Fibroblast of lung (primary cell): Measurements from ENCODE around the gene IFI16. TPM values are rescaled to one million over a fixed set of nuclear protein-coding genes. Genes with fewer than 3 reads are reported as not detected.
A peak's percentile ranks its signal among the peaks of the same experiment; 100 is the strongest.

Experiments used
- DNase-seq, 2 donors: peaks; one replicate each; pipeline versions ENCODE4 v3.0.0 to v3.0.0-alpha.2; 2010; ENCODE audit warnings: low read depth in 2 of 2
- H2AFZ ChIP-seq: 2 replicates; pipeline ENCODE4 v1.5.1; 2012; ENCODE audit warnings: low read length, control low read depth, inconsistent platforms
- H3K27ac ChIP-seq: 2 replicates; pipeline ENCODE4 v1.5.1; 2011; ENCODE audit warnings: low read length, control low read depth; ENCODE audit not compliant: insufficient read depth
- H3K27me3 ChIP-seq: 2 replicates; pipeline ENCODE4 v1.5.1; 2011; ENCODE audit warnings: mild to moderate bottlenecking, low read length; ENCODE audit not compliant: control insufficient read depth, insufficient read depth
- H3K36me3 ChIP-seq: 2 replicates; pipeline ENCODE4 v1.5.1; 2011; ENCODE audit warnings: low read length; ENCODE audit not compliant: control insufficient read depth, insufficient read depth
- H3K4me1 ChIP-seq: 2 replicates; pipeline ENCODE4 v1.5.1; 2011; ENCODE audit warnings: low read length; ENCODE audit not compliant: control insufficient read depth, insufficient read depth; ENCODE audit errors: extremely low read depth
- H3K4me2 ChIP-seq: 2 replicates; pipeline ENCODE4 v1.5.1; 2011; ENCODE audit warnings: low read length, control low read depth; ENCODE audit not compliant: insufficient read depth; ENCODE audit errors: extremely low read depth
- H3K4me3 ChIP-seq, 4 experiments: fragments of 200-600 bp in 1 of 4; sonication (generic) in 1 of 4; replicated peaks in 1 of 4; 2 replicates each; pipeline ENCODE4 v1.5.1; 2011 to 2016; ENCODE audit warnings: low read length in 4 of 4, low read depth in 3 of 4, mild to moderate bottlenecking in 3 of 4, control low read depth in 2 of 4, inconsistent platforms in 1 of 4, mixed read lengths in 1 of 4; ENCODE audit not compliant: insufficient read depth in 1 of 4; ENCODE audit errors: control extremely low read depth in 1 of 4
- H3K79me2 ChIP-seq: 2 replicates; pipeline ENCODE4 v1.5.1; 2012; ENCODE audit warnings: mild to moderate bottlenecking, low read length, inconsistent platforms; ENCODE audit not compliant: control insufficient read depth, insufficient read depth
- H3K9ac ChIP-seq: 2 replicates; pipeline ENCODE4 v1.5.1; 2011; ENCODE audit warnings: mild to moderate bottlenecking, low read length, control low read depth; ENCODE audit not compliant: insufficient read depth
- H3K9me3 ChIP-seq: 2 replicates; pipeline ENCODE4 v1.5.1; 2012; ENCODE audit warnings: low read depth, low read length; ENCODE audit not compliant: control insufficient read depth, insufficient read depth
- H4K20me1 ChIP-seq: 2 replicates; pipeline ENCODE4 v1.5.1; 2011; ENCODE audit warnings: low read length; ENCODE audit not compliant: control insufficient read depth, insufficient read depth; ENCODE audit errors: extremely low read depth
- CTCF ChIP-seq, 2 donors: IDR thresholded peaks in 1 of 2; conservative IDR thresholded peaks in 1 of 2; 1 replicate in 1 of 2; 2 replicates in 1 of 2; pipeline ENCODE4 v1.5.1; 2011 to 2012; ENCODE audit warnings: low read length in 2 of 2, control low read depth in 1 of 2, inconsistent platforms in 1 of 2, low read depth in 1 of 2, mild to moderate bottlenecking in 1 of 2
- EZH2 ChIP-seq: IDR thresholded peaks from 2 replicates; pipeline ENCODE4 v1.5.1; 2012; ENCODE audit warnings: low read length, control low read depth, mild to moderate bottlenecking; ENCODE audit errors: missing control alignments
- polyA plus RNA-seq, 2 donors: library from polyadenylated mRNA; depleted of rRNA in 1 of 2; stranded (reverse) in 1 of 2; unstranded in 1 of 2; fragments of >200 nt; gene quantifications; 2 replicates each; pipeline ENCODE4 v1.2.1, GENCODE V29; 2011 to 2012; ENCODE audit warnings: missing spikeins in 1 of 2
- total RNA-seq: library from RNA; depleted of rRNA; stranded (reverse); fragments of >200 nt; gene quantifications from 2 replicates; pipeline ENCODE4 v1.2.1, GENCODE V29; 2014

IFI16 gene
- total and polyA plus RNA-seq, 2 donors (not counting 1 experiment from before 2014, with no cell fraction given): 141 to 223 TPM

DNA sequence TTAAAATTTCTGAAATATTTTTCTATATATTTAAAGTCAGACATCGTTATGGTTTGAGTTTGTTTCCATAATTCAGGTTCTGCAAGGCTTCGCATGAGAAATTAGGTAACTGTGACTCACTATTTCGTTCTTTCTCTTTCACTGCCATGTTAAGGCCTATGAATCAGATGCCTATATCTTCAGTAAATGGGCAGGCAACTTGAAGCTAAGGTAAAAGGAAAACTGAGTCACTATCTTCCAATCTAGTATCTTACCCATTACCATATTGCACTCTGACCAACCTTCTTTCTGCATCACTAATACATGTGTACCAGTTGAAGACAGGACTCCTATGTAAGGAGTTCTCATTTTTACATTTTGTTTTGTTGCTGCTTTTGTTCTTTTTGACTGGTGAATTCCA is 40.5 kb upstream of the IFI16 start:
- no peak for DNase-seq
- H3K27ac ChIP-seq: no peak overlapping the region
- H3K9ac ChIP-seq: no peak overlapping the region
- H4K20me1 ChIP-seq: no peaks in the 10 kb centered on the region
- no peaks in the 10 kb centered on the region for H3K9me3 ChIP-seq
- no peak overlapping the region for H3K4me3 ChIP-seq
- no peaks in the 10 kb centered on the region for H3K79me2 ChIP-seq
- no peak overlapping the region for H3K4me2 ChIP-seq
- H2AFZ ChIP-seq: no peak overlapping the region
- H3K36me3 ChIP-seq: no peaks in the 10 kb centered on the region
- H3K27me3 ChIP-seq: no peaks in the 10 kb centered on the region
- no peaks in the 10 kb centered on the region for H3K4me1 ChIP-seq
- TF ChIP-seq CTCF (conservative IDR thresholded peaks at IDR 0.05 in 1 of 2, IDR thresholded peaks at IDR 0.05 in 1 of 2; ENCODE audit: low read depth in 1 of 2, low read length in 2 of 2) (no peak), EZH2 (no peak)

- Histone ChIP-seq H2AFZ (no peak overlapping the region), H3K27ac (no peak overlapping the region), H3K79me2 (no peaks in the 10 kb centered on the region), H3K36me3 (no peaks in the 10 kb centered on the region), H3K9me3 (no peaks in the 10 kb centered on the region), H4K20me1 (no peaks in the 10 kb centered on the region), H3K27me3 (no peaks in the 10 kb centered on the region), H3K4me1 (no peaks in the 10 kb centered on the region), H3K4me3 (no peak overlapping the region), H3K4me2 (no peak overlapping the region), H3K9ac (no peak overlapping the region)
- TF ChIP-seq CTCF (conservative IDR thresholded peaks at IDR 0.05 in 1 of 2, IDR thresholded peaks at IDR 0.05 in 1 of 2; ENCODE audit: low read depth in 1 of 2, low read length in 2 of 2) (no peak), EZH2 (no peak)
- DNase-seq: no peak
Observed at GRCh38 chr1:158969855-158970254, 39.9 kb upstream of the IFI16 start.

DNA sequence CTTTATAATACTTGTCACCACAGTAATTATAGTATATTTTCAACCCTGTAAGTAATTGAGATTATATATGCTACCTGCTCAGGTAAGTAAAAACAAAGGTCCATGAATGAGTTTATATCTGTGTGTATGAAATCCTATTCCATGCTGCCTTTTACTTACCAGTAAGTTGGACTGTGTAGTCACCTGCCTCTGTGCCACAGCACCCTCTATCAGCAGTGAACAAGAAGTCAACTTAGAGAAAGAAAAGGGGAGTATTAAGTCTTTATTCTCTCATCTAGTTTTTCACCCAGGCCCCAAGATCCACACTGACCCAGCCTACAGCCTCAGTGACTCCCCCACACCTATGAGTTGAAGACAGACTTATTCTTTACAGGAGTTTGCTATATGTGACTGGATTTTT is 36.9 kb upstream of the IFI16 start:
- no peaks in the 10 kb centered on the region for H4K20me1 ChIP-seq
- no peak overlapping the region for H3K27ac ChIP-seq
- no peaks in the 10 kb centered on the region for H3K27me3 ChIP-seq
- no peak overlapping the region for H3K4me3 ChIP-seq
- peak in 1 of 2 donors; percentile 3 for DNase-seq
- no peaks in the 10 kb centered on the region for H3K9me3 ChIP-seq
- TF ChIP-seq EZH2: no peak
- no peak for TF ChIP-seq CTCF (conservative IDR thresholded peaks at IDR 0.05 in 1 of 2, IDR thresholded peaks at IDR 0.05 in 1 of 2; ENCODE audit: low read depth in 1 of 2, low read length in 2 of 2)
- H2AFZ ChIP-seq: no peak overlapping the region
- H3K4me1 ChIP-seq: no peaks in the 10 kb centered on the region
- no peak overlapping the region for H3K4me2 ChIP-seq
- H3K36me3 ChIP-seq: no peaks in the 10 kb centered on the region
- H3K9ac ChIP-seq: no peak overlapping the region
- H3K79me2 ChIP-seq: no peaks in the 10 kb centered on the region
